GM18508 (cell line): ENCODE data around the gene HDDC3.

ENCODE experiments used
- ATAC-seq: cut with Tn5 transposase; IDR thresholded peaks from one replicate; pipeline ENCODE4 v1.9.1; 2021; ENCODE audit warnings: moderate number of reproducible peaks; ENCODE audit not compliant: insufficient read depth, unreplicated experiment

Gene HDDC3

GRCh38 chr15:90881181-90881977 is 51.0 kb downstream of the HDDC3 start:
- no peak for ATAC-seq

GRCh38 chr15:90880381-90881145 is 51.8 kb downstream of the HDDC3 start:
- no peak for ATAC-seq
